Measurements from ENCODE around the gene MMP13. TPM values are rescaled to one million over a fixed set of nuclear protein-coding genes. Genes with fewer than 3 reads are reported as not detected.

Gene MMP13
- total and polyA plus RNA-seq, 8 donors = 0.87 TPM; not detected in 7

GRCh38 chr11:102926961-102927623, 28.4 kb downstream of the MMP13 start:
- H3K9me3 ChIP-seq = no peaks in the 10 kb centered on the region
- H3K4me1 ChIP-seq = no peaks in the 10 kb centered on the region
- intact Hi-C loops (cut with DNase I) = no loop called here
- DNase-seq = no peak
- H3K27ac ChIP-seq = no peak overlapping the region
- no peaks in the 10 kb centered on the region for H3K27me3 ChIP-seq
- no peak for TF ChIP-seq CTCF (IDR thresholded peaks at IDR 0.05)
- no peaks in the 10 kb centered on the region for H3K36me3 ChIP-seq
- H3K4me3 ChIP-seq = no peak overlapping the region
- ATAC-seq = no peak

GRCh38 chr11:102926517-102926916, 29.0 kb downstream of the MMP13 start:
- no peaks in the 10 kb centered on the region for H3K27me3 ChIP-seq
- no peak for DNase-seq
- intact Hi-C loops (cut with DNase I) = no loop called here

GRCh38 chr11:102925988-102926387, 29.5 kb downstream of the MMP13 start:
- no peak for ATAC-seq
- Histone ChIP-seq H3K27ac (no peak overlapping the region), H3K27me3 (no peaks in the 10 kb centered on the region), H3K4me1 (no peaks in the 10 kb centered on the region), H3K4me3 (no peak overlapping the region), H3K9me3 (no peaks in the 10 kb centered on the region), H3K36me3 (no peaks in the 10 kb centered on the region)
- intact Hi-C loops (cut with DNase I) = no loop called here
- DNase-seq = no peak
- TF ChIP-seq CTCF (IDR thresholded peaks at IDR 0.05) = no peak

More at GRCh38 chr11:102926517-102926916, 29.0 kb downstream of the MMP13 start:
- ATAC-seq = no peak
- Histone ChIP-seq H3K27ac (no peak overlapping the region), H3K9me3 (no peaks in the 10 kb centered on the region), H3K4me1 (no peaks in the 10 kb centered on the region), H3K36me3 (no peaks in the 10 kb centered on the region), H3K4me3 (no peak overlapping the region)
- TF ChIP-seq CTCF (IDR thresholded peaks at IDR 0.05) = no peak

GRCh38 chr11:102924851-102925380, 30.6 kb downstream of the MMP13 start:
- H3K4me3 ChIP-seq = no peak overlapping the region
- H3K4me1 ChIP-seq = no peaks in the 10 kb centered on the region
- no peak for TF ChIP-seq CTCF (IDR thresholded peaks at IDR 0.05)
- ATAC-seq (no peak), DNase-seq (no peak)
- no peaks in the 10 kb centered on the region for H3K9me3 ChIP-seq
- H3K36me3 ChIP-seq = no peaks in the 10 kb centered on the region
- H3K27ac ChIP-seq = no peak overlapping the region
- no peaks in the 10 kb centered on the region for H3K27me3 ChIP-seq
- intact Hi-C loops (cut with DNase I) = no loop called here

- no peaks in the 10 kb centered on the region for H3K4me1 ChIP-seq
- intact Hi-C loops (cut with DNase I) = no loop called here
- no peak for ATAC-seq
- no peaks in the 10 kb centered on the region for H3K27me3 ChIP-seq
- H3K27ac ChIP-seq = no peak overlapping the region
- no peak for DNase-seq
- no peaks in the 10 kb centered on the region for H3K9me3 ChIP-seq
- TF ChIP-seq CTCF (IDR thresholded peaks at IDR 0.05) = no peak
- H3K4me3 ChIP-seq = no peak overlapping the region
- H3K36me3 ChIP-seq = no peaks in the 10 kb centered on the region
Measured at GRCh38 chr11:102921587-102922220, 33.8 kb downstream of the MMP13 start.

All from left lung (tissue), 10 donors.